ENCODE data around the gene ATM. TPM values are rescaled to one million over a fixed set of nuclear protein-coding genes. Genes with fewer than 3 reads are reported as not detected.
A peak's percentile ranks its signal among the peaks of the same experiment; 100 is the strongest.
"Not testable (repeated sequence)": the region's sequence is repeated elsewhere in the genome, so short reads cannot be mapped to it uniquely, and the experiment has no call there.

ATM gene
- total RNA-seq, 2 donors from 2014 or later: 29.3 to 29.8 TPM

GRCh38 chr11:108269583-108269982 is 46.7 kb downstream of the ATM start:
- Histone ChIP-seq H3K36me3 (peaks cover 38% of the 10 kb centered on the region), H3K4me3 (no peak overlapping the region)

GRCh38 chr11:108276985-108277616 is 54.2 kb downstream of the ATM start:
- Histone ChIP-seq H3K9me3 (peaks cover 0 to 11% of the 10 kb centered on the region in 2 donors), H3K36me3 (peaks cover 46% of the 10 kb centered on the region)
- not testable (repeated sequence) for H3K4me3 ChIP-seq; H3K27me3 ChIP-seq; H3K4me1 ChIP-seq; DNase-seq (ENCODE audit: low spot score); H3K27ac ChIP-seq

More at GRCh38 chr11:108269583-108269982, 46.7 kb downstream of the ATM start:
- no peak for DNase-seq (ENCODE audit: low spot score)
- no peak overlapping the region for H3K27ac ChIP-seq
- no peaks in the 10 kb centered on the region for H3K27me3 ChIP-seq
- H3K4me1 ChIP-seq: no peaks in the 10 kb centered on the region
- H3K9me3 ChIP-seq: peaks cover 0 to 10% of the 10 kb centered on the region in 2 donors
- TF ChIP-seq CTCF (IDR thresholded peaks at IDR 0.05): no peak

GRCh38 chr11:108278546-108278945 is 55.7 kb downstream of the ATM start:
- DNase-seq (ENCODE audit: low spot score): no peak
- H3K27me3 ChIP-seq: no peaks in the 10 kb centered on the region
- peak overlapping the region; percentile 33 to 67 for H3K27ac ChIP-seq
- H3K4me1 ChIP-seq: no peaks in the 10 kb centered on the region
- TF ChIP-seq CTCF (IDR thresholded peaks at IDR 0.05): no peak
- H3K9me3 ChIP-seq: peaks cover 0 to 11% of the 10 kb centered on the region in 2 donors
- no peak overlapping the region for H3K4me3 ChIP-seq
- peaks cover 38% of the 10 kb centered on the region for H3K36me3 ChIP-seq

GRCh38 chr11:108278954-108279353 is 56.1 kb downstream of the ATM start:
- TF ChIP-seq CTCF (IDR thresholded peaks at IDR 0.05): no peak
- Histone ChIP-seq H3K9me3 (peaks cover 0 to 7% of the 10 kb centered on the region in 2 donors), H3K36me3 (peaks cover 36% of the 10 kb centered on the region), H3K4me1 (no peaks in the 10 kb centered on the region), H3K27me3 (no peaks in the 10 kb centered on the region), H3K27ac (peak overlapping the region; percentile 33 to 67), H3K4me3 (no peak overlapping the region)
- DNase-seq (ENCODE audit: low spot score): no peak

- Histone ChIP-seq H3K36me3 (peaks cover 42% of the 10 kb centered on the region), H3K27me3 (no peaks in the 10 kb centered on the region), H3K4me1 (no peaks in the 10 kb centered on the region), H3K9me3 (no peaks in the 10 kb centered on the region), H3K4me3 (no peak overlapping the region), H3K27ac (no peak overlapping the region)
- no peak for DNase-seq (ENCODE audit: low spot score)
- TF ChIP-seq CTCF (IDR thresholded peaks at IDR 0.05): no peak
Observed at GRCh38 chr11:108286370-108286769, 63.5 kb downstream of the ATM start.

GRCh38 chr11:108286956-108287355 is 64.1 kb downstream of the ATM start:
- TF ChIP-seq CTCF (IDR thresholded peaks at IDR 0.05): no peak
- Histone ChIP-seq H3K36me3 (peaks cover 42% of the 10 kb centered on the region), H3K27me3 (no peaks in the 10 kb centered on the region), H3K4me1 (no peaks in the 10 kb centered on the region), H3K4me3 (no peak overlapping the region), H3K9me3 (no peaks in the 10 kb centered on the region), H3K27ac (no peak overlapping the region)
- no peak for DNase-seq (ENCODE audit: low spot score)

- not testable (repeated sequence) for H3K9me3 ChIP-seq; H3K27me3 ChIP-seq; H3K4me1 ChIP-seq; DNase-seq (ENCODE audit: low spot score); H3K27ac ChIP-seq; H3K4me3 ChIP-seq
- peaks cover 34% of the 10 kb centered on the region for H3K36me3 ChIP-seq
Observed at GRCh38 chr11:108289066-108289465, 66.2 kb downstream of the ATM start.
